GM12873 (cell line): ENCODE measurements around the gene UNC93A.

ENCODE experiments used
- CTCF ChIP-seq: IDR thresholded peaks from 2 replicates; pipeline ENCODE4 v1.5.1; 2012; ENCODE audit warnings: low read depth, mild to moderate bottlenecking, moderate library complexity, low read length, control low read depth; ENCODE audit not compliant: insufficient read depth; ENCODE audit errors: missing control alignments

The UNC93A gene

GRCh38 chr6:167306401-167306998, 15.4 kb downstream of the UNC93A start:
- no peak for TF ChIP-seq CTCF

- TF ChIP-seq CTCF, result no peak
These were observed 16.3 kb downstream of the UNC93A start for GRCh38 chr6:167307342-167307955.

GRCh38 chr6:167308207-167308606, 17.1 kb downstream of the UNC93A start:
- no peak for TF ChIP-seq CTCF

GRCh38 chr6:167311286-167311685, 20.2 kb downstream of the UNC93A start:
- no peak for TF ChIP-seq CTCF

GRCh38 chr6:167314180-167314821, 23.2 kb downstream of the UNC93A start:
- no peak for TF ChIP-seq CTCF

- no peak for TF ChIP-seq CTCF
These were observed 26.1 kb downstream of the UNC93A start for GRCh38 chr6:167317172-167317571.

- no peak for TF ChIP-seq CTCF
These were observed 32.0 kb downstream of the UNC93A start for GRCh38 chr6:167323111-167323510.
